Loucy (cell line): ENCODE measurements around the gene DAB1.

Experiments used
- CTCF ChIP-seq: fragments of 200-600 bp; sonication (generic); conservative IDR thresholded peaks from 2 replicates; pipeline ENCODE4 v1.5.1; 2014; ENCODE audit warnings: mild to moderate bottlenecking, antibody characterized with exemption, low read length
- EZH2phosphoT487 ChIP-seq: fragments of 200-600 bp; IDR thresholded peaks from 2 replicates; pipeline ENCODE4 v1.6.1; 2018; ENCODE audit warnings: antibody characterized with exemption, mild to moderate bottlenecking, moderate library complexity, borderline replicate concordance

GRCh38 chr1:57295326-57295725, 128.5 kb downstream of the DAB1 start:
- no peak for TF ChIP-seq CTCF
- TF ChIP-seq EZH2phosphoT487, result no peak
